Endothelial cell of umbilical vein (primary cell): ENCODE data around the gene LRCOL1. TPM values are rescaled to one million over a fixed set of nuclear protein-coding genes. Genes with fewer than 3 reads are reported as not detected.

ENCODE experiments used
- BruUV-seq: library from RNA; stranded (reverse); fragments of 400-500 nt; replicated peaks from 2 replicates; lab custom pipeline; 2021; lab: Mats Ljungman, UMichigan
- CTCF ChIA-PET: fragments of 300-600, 350-600 bp; sonication (Branson Sonifier 250); formaldehyde crosslinking; loops from one replicate; lab custom pipeline; 2021; ENCODE audit warnings: antibody characterized with exemption, inconsistent platforms; lab: Charles Lee
- POLR2A ChIA-PET: fragments of 300-600, 350-600 bp; sonication (Branson Sonifier 250); formaldehyde crosslinking; loops from one replicate; lab custom pipeline; 2021; ENCODE audit warnings: antibody characterized with exemption, inconsistent platforms; lab: Charles Lee
- DNase-seq: peaks from one replicate; pipeline ENCODE4 v3.0.0-alpha.2; 2011; ENCODE audit warnings: low read depth, low spot score
- FAIRE-seq: peaks from 2 replicates; lab custom pipeline; 2011; peaks lifted over from hg19 to GRCh38; lab: Jason Lieb, UNC
- H2AFZ ChIP-seq: 2 replicates; pipeline ENCODE4 v1.6.0; 2012; ENCODE audit warnings: low read depth, low read length, control low read depth, inconsistent platforms
- H3K27ac ChIP-seq: 2 replicates; pipeline ENCODE4 v1.5.1; 2011; ENCODE audit warnings: low read depth, mild to moderate bottlenecking, control low read depth, low read length, moderate library complexity; ENCODE audit not compliant: insufficient read depth
- H3K27me3 ChIP-seq, 2 experiments: 2 replicates each; pipeline versions ENCODE4 v1.6.0 to v1.6.1; 2011; ENCODE audit warnings: low read length in 2 of 2, mixed read lengths in 1 of 2; ENCODE audit not compliant: control insufficient read depth in 2 of 2, insufficient read depth in 2 of 2
- H3K36me3 ChIP-seq, 2 experiments: 2 replicates in 1 of 2; 3 replicates in 1 of 2; pipeline ENCODE4 v1.5.1; 2011; ENCODE audit warnings: low read length in 2 of 2, mild to moderate bottlenecking in 1 of 2, moderate library complexity in 1 of 2; ENCODE audit not compliant: control insufficient read depth in 2 of 2, insufficient read depth in 2 of 2; ENCODE audit errors: extremely low read depth in 1 of 2
- H3K4me1 ChIP-seq: 3 replicates; pipeline ENCODE4 v1.5.1; 2011; ENCODE audit warnings: mild to moderate bottlenecking, low read length; ENCODE audit not compliant: control insufficient read depth, insufficient read depth; ENCODE audit errors: extremely low read depth
- H3K4me2 ChIP-seq: 2 replicates; pipeline ENCODE4 v1.6.1; 2011; ENCODE audit warnings: low read length, control low read depth, mixed read lengths; ENCODE audit not compliant: insufficient read depth
- H3K4me3 ChIP-seq, 3 experiments: fragments of 200-600 bp in 1 of 3; sonication (generic), shearing (Covaris generic) in 1 of 3; replicated peaks in 1 of 3; 2 replicates each; pipeline ENCODE4 v1.5.1; 2011 to 2016; ENCODE audit warnings: control low read depth in 3 of 3, low read length in 3 of 3, mild to moderate bottlenecking in 2 of 3, inconsistent platforms in 1 of 3, low read depth in 1 of 3, moderate library complexity in 1 of 3; ENCODE audit not compliant: insufficient read depth in 1 of 3
- H3K79me2 ChIP-seq: 2 replicates; pipeline ENCODE4 v1.6.0; 2012; ENCODE audit warnings: low read length, inconsistent platforms; ENCODE audit not compliant: control insufficient read depth, insufficient read depth
- H3K9ac ChIP-seq: replicated peaks from 2 replicates; pipeline ENCODE3; 2011; ENCODE audit warnings: low read length, control low read depth; ENCODE audit not compliant: insufficient read depth; ENCODE audit errors: extremely low read depth
- H3K9me1 ChIP-seq: replicated peaks from 3 replicates; pipeline ENCODE4 v1.6.0; 2011; ENCODE audit warnings: mild to moderate bottlenecking, low read length; ENCODE audit not compliant: control insufficient read depth, insufficient read depth; ENCODE audit errors: extremely low read depth
- H3K9me3 ChIP-seq: replicated peaks from 2 replicates; pipeline ENCODE4 v1.5.1; 2012; ENCODE audit warnings: low read length, inconsistent platforms; ENCODE audit not compliant: control insufficient read depth, insufficient read depth
- H4K20me1 ChIP-seq: replicated peaks from 2 replicates; pipeline ENCODE3; 2011; ENCODE audit warnings: mild to moderate bottlenecking, low read length; ENCODE audit not compliant: control insufficient read depth, insufficient read depth; ENCODE audit errors: extremely low read depth
- CTCF ChIP-seq, 2 donors: IDR thresholded peaks; 1 replicate in 1 of 2; 2 replicates in 1 of 2; pipeline ENCODE4 v1.5.1; 2011; ENCODE audit warnings: low read length in 2 of 2, mild to moderate bottlenecking in 2 of 2, moderate library complexity in 2 of 2, control low read depth in 1 of 2, inconsistent platforms in 1 of 2, low read depth in 1 of 2; ENCODE audit not compliant: insufficient read depth in 1 of 2; ENCODE audit errors: extremely low read depth in 1 of 2
- EZH2 ChIP-seq: IDR thresholded peaks from 2 replicates; pipeline ENCODE4 v1.6.1; 2012; ENCODE audit warnings: borderline replicate concordance, low read depth, mild to moderate bottlenecking, moderate library complexity, low read length, inconsistent platforms; ENCODE audit not compliant: severe bottlenecking
- FOS ChIP-seq: IDR thresholded peaks from 2 replicates; pipeline ENCODE4 v1.6.1; 2011; ENCODE audit warnings: mild to moderate bottlenecking, low read length, moderate library complexity, borderline replicate concordance; ENCODE audit not compliant: insufficient read depth
- GATA2 ChIP-seq: IDR thresholded peaks from 2 replicates; pipeline ENCODE4 v1.7.0; 2011; ENCODE audit warnings: low read depth, mild to moderate bottlenecking, moderate library complexity, mixed read lengths, low read length; ENCODE audit not compliant: insufficient read length, insufficient read depth
- JUN ChIP-seq: IDR thresholded peaks from 2 replicates; pipeline ENCODE4 v1.6.1; 2011; ENCODE audit warnings: borderline replicate concordance, low read depth; ENCODE audit not compliant: insufficient read length, insufficient read depth
- MAX ChIP-seq: IDR thresholded peaks from 2 replicates; pipeline ENCODE4 v1.6.1; 2011; ENCODE audit not compliant: insufficient read depth, insufficient read length
- MYC ChIP-seq: IDR thresholded peaks from one replicate; pipeline ENCODE4 v1.6.1; 2011; ENCODE audit warnings: mild to moderate bottlenecking, low read depth, low read length
- POLR2A ChIP-seq: IDR thresholded peaks from 2 replicates; pipeline ENCODE4 v1.6.1; 2012; ENCODE audit warnings: low read depth, mild to moderate bottlenecking, control low read depth, low read length
- POLR2AphosphoS5 ChIP-seq: IDR thresholded peaks from 2 replicates; pipeline ENCODE4 v1.6.1; 2012; ENCODE audit warnings: low read depth, mild to moderate bottlenecking, control low read depth, low read length, moderate library complexity; ENCODE audit not compliant: insufficient read depth
- dilution Hi-C: fragments of 300-500 bp; cut with MboI; formaldehyde crosslinking; loops from one replicate; pipeline ENCODE4 v1.15.0; 2019; ENCODE audit warnings: low sequenced_read_pairs; ENCODE audit not compliant: extremely low pct_ligation_motif_present
- intact Hi-C: fragments of 100-400 bp; cut with micrococcal nuclease; formaldehyde crosslinking; loops from one replicate; pipeline ENCODE4 v1.10.0; 2022
- polyA plus RNA-seq, 4 experiments: library from polyadenylated mRNA; depleted of rRNA in 3 of 4; stranded (reverse) in 3 of 4; unstranded in 1 of 4; fragments of >200 nt; gene quantifications; 2 replicates each; pipeline versions ENCODE4 v1.2.1 to v1.2.3, GENCODE V29; 2011 to 2012; ENCODE audit warnings: missing spikeins in 1 of 4
- total RNA-seq: library from RNA; stranded (reverse); gene quantifications from 2 replicates; pipeline ENCODE4 v1.2.3, GENCODE V29; 2021

Gene LRCOL1
- total and polyA plus RNA-seq, 2 donors (not counting 3 experiments of a cell fraction or from before 2014, with no cell fraction given): 1.2 to 1.5 TPM

- dilution Hi-C loops: no loop called here
- Histone ChIP-seq H3K27me3 (no peaks in the 10 kb centered on the region), H3K4me1 (no peaks in the 10 kb centered on the region), H3K36me3 (peaks cover 2 to 36% of the 10 kb centered on the region in 2 experiments), H3K79me2 (no peaks in the 10 kb centered on the region), H2AFZ (no peak overlapping the region), H3K27ac (no peak overlapping the region), H3K4me2 (no peak overlapping the region), H3K9ac (no peak overlapping the region), H3K9me1 (no peaks in the 10 kb centered on the region), H3K9me3 (no peaks in the 10 kb centered on the region), H4K20me1 (no peaks in the 10 kb centered on the region), H3K4me3 (no peak overlapping the region)
- FAIRE-seq: no peak
- CTCF ChIA-PET: interaction anchor here (1.0 to 1.5 kb wide), 2 partner anchors 38 to 163 kb away, joined by 4 read pairs; no protein-coding TSS in a partner anchor
- TF ChIP-seq CTCF (IDR thresholded peaks at IDR 0.05; ENCODE audit: extremely low read depth in 1 of 2, insufficient read depth in 1 of 2, low read depth in 1 of 2, low read length in 2 of 2) (no peak), MYC (no peak), MAX (no peak), FOS (no peak)
- no peak for DNase-seq
- no TSS peak for BruUV-seq
- POLR2A ChIA-PET: no interaction called here
- intact Hi-C loops: no loop called here
These were observed 33.7 kb downstream of the LRCOL1 start for GRCh38 chr12:132576701-132577100.

GRCh38 chr12:132575661-132576060, 34.7 kb downstream of the LRCOL1 start:
- H4K20me1 ChIP-seq: no peaks in the 10 kb centered on the region
- FAIRE-seq: no peak

More at GRCh38 chr12:132575661-132576060, 34.7 kb downstream of the LRCOL1 start:
- no peak overlapping the region for H3K9ac ChIP-seq
- no peaks in the 10 kb centered on the region for H3K79me2 ChIP-seq
- no TSS peak for BruUV-seq
- dilution Hi-C loops (no loop called here), intact Hi-C loops (no loop called here)
- no peak overlapping the region for H3K27ac ChIP-seq
- no peak for DNase-seq
- H3K9me3 ChIP-seq: no peaks in the 10 kb centered on the region
- H3K27me3 ChIP-seq: no peaks in the 10 kb centered on the region
- H3K9me1 ChIP-seq: no peaks in the 10 kb centered on the region
- no peaks in the 10 kb centered on the region for H3K4me1 ChIP-seq
- H2AFZ ChIP-seq: no peak overlapping the region
- H3K4me2 ChIP-seq: no peak overlapping the region
- ChIA-PET CTCF (no interaction called here), POLR2A (no interaction called here)
- no peak overlapping the region for H3K4me3 ChIP-seq
- H3K36me3 ChIP-seq: peaks cover 2 to 33% of the 10 kb centered on the region in 2 experiments
- TF ChIP-seq EZH2 (no peak), FOS (no peak), JUN (no peak), GATA2 (no peak), POLR2A (no peak), CTCF (IDR thresholded peaks at IDR 0.05; ENCODE audit: extremely low read depth in 1 of 2, insufficient read depth in 1 of 2, low read depth in 1 of 2, low read length in 2 of 2) (no peak), MYC (no peak), POLR2AphosphoS5 (no peak), MAX (no peak)
